Neural cell (in vitro differentiated cells): ENCODE data around the gene ENTPD1.
"Not testable (repeated sequence)": the region's sequence is repeated elsewhere in the genome, so short reads cannot be mapped to it uniquely, and the experiment has no call there.

Experiments
- EP300 ChIP-seq: fragments of 450-650 bp; conservative IDR thresholded peaks from 2 replicates; pipeline ENCODE4 v1.6.1; 2014; ENCODE audit warnings: antibody characterized with exemption, mild to moderate bottlenecking, moderate library complexity; ENCODE audit not compliant: poor library complexity, severe bottlenecking
- EZH2 ChIP-seq: fragments of 200-600, 300-800 bp; shearing (Covaris generic), sonication (generic); IDR thresholded peaks from 2 replicates; pipeline ENCODE4 v1.6.1; 2014; ENCODE audit warnings: antibody characterized with exemption, low read length, borderline replicate concordance, mild to moderate bottlenecking; ENCODE audit not compliant: insufficient read depth, poor library complexity, severe bottlenecking
- RAD21 ChIP-seq: fragments of 450-650 bp; conservative IDR thresholded peaks from 2 replicates; pipeline ENCODE4 v1.6.1; 2014; ENCODE audit warnings: antibody characterized with exemption, mild to moderate bottlenecking, moderate library complexity
- SMC3 ChIP-seq: fragments of 450-650 bp; conservative IDR thresholded peaks from 2 replicates; pipeline ENCODE4 v1.6.1; 2014; ENCODE audit warnings: antibody characterized with exemption, mild to moderate bottlenecking, moderate library complexity; ENCODE audit not compliant: poor library complexity
- TAF1 ChIP-seq: IDR thresholded peaks from 2 replicates; pipeline ENCODE4 v1.6.1; 2012; ENCODE audit warnings: low read depth
- TF ChIP-seq, protein P1 (sequence below): fragments of 450-650 bp; IDR thresholded peaks from 2 replicates; pipeline ENCODE4 v1.5.1; 2014; ENCODE audit warnings: antibody characterized with exemption, mild to moderate bottlenecking, moderate library complexity; ENCODE audit not compliant: poor library complexity, severe bottlenecking
- TF ChIP-seq, protein P2 (sequence below): IDR thresholded peaks from 2 replicates; pipeline ENCODE4 v1.6.1; 2012; ENCODE audit warnings: borderline replicate concordance

DNA sequence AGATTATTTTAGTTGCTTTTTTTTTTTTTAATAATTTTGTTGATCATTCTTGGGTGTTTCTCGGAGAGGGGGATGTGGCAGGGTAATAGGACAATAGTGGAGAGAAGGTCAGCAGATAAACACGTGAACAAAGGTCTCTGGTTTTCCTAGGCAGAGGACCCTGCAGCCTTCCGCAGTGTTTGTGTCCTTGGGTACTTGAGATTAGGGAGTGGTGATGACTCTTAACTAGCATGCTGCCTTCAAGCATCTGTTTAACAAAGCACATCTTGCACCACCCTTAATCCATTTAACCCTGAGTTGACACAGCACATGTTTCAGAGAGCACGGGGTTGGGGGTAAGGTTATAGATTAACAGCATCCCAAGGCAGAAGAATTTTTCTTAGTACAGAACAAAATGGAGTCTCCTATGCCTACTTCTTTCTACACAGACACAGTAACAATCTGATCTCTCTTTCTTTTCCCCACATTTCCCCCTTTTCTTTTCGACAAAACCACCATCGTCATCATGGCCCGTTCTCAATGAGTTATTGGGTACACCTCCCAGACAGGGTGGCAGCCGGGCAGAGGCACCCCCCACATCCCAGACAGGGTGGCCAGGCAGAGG lies 52.8 kb downstream of the ENTPD1 start:
- not testable (repeated sequence) for TF ChIP-seq RAD21, EZH2, TAF1, EP300, SMC3
- TF ChIP-seq, protein P1, sequence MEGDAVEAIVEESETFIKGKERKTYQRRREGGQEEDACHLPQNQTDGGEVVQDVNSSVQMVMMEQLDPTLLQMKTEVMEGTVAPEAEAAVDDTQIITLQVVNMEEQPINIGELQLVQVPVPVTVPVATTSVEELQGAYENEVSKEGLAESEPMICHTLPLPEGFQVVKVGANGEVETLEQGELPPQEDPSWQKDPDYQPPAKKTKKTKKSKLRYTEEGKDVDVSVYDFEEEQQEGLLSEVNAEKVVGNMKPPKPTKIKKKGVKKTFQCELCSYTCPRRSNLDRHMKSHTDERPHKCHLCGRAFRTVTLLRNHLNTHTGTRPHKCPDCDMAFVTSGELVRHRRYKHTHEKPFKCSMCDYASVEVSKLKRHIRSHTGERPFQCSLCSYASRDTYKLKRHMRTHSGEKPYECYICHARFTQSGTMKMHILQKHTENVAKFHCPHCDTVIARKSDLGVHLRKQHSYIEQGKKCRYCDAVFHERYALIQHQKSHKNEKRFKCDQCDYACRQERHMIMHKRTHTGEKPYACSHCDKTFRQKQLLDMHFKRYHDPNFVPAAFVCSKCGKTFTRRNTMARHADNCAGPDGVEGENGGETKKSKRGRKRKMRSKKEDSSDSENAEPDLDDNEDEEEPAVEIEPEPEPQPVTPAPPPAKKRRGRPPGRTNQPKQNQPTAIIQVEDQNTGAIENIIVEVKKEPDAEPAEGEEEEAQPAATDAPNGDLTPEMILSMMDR, result not testable (repeated sequence)
- TF ChIP-seq, protein P2, sequence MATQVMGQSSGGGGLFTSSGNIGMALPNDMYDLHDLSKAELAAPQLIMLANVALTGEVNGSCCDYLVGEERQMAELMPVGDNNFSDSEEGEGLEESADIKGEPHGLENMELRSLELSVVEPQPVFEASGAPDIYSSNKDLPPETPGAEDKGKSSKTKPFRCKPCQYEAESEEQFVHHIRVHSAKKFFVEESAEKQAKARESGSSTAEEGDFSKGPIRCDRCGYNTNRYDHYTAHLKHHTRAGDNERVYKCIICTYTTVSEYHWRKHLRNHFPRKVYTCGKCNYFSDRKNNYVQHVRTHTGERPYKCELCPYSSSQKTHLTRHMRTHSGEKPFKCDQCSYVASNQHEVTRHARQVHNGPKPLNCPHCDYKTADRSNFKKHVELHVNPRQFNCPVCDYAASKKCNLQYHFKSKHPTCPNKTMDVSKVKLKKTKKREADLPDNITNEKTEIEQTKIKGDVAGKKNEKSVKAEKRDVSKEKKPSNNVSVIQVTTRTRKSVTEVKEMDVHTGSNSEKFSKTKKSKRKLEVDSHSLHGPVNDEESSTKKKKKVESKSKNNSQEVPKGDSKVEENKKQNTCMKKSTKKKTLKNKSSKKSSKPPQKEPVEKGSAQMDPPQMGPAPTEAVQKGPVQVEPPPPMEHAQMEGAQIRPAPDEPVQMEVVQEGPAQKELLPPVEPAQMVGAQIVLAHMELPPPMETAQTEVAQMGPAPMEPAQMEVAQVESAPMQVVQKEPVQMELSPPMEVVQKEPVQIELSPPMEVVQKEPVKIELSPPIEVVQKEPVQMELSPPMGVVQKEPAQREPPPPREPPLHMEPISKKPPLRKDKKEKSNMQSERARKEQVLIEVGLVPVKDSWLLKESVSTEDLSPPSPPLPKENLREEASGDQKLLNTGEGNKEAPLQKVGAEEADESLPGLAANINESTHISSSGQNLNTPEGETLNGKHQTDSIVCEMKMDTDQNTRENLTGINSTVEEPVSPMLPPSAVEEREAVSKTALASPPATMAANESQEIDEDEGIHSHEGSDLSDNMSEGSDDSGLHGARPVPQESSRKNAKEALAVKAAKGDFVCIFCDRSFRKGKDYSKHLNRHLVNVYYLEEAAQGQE, result not testable (repeated sequence)
